Neutrophil (primary cell): ENCODE data around the gene GRIK3.

Experiments used
- H3K27ac ChIP-seq: fragments of 200-600 bp; sonication (generic); 2 replicates; pipeline ENCODE4 v1.5.1; 2016; ENCODE audit warnings: mild to moderate bottlenecking, moderate library complexity
- H3K27me3 ChIP-seq: fragments of 200-600 bp; sonication (generic); 2 replicates; pipeline ENCODE4 v1.6.0; 2016; ENCODE audit warnings: mild to moderate bottlenecking
- H3K36me3 ChIP-seq: fragments of 200-600 bp; sonication (generic); 2 replicates; pipeline ENCODE4 v1.5.1; 2017
- H3K4me1 ChIP-seq, 2 experiments: fragments of 200-600 bp in 1 of 2; sonication (generic) in 1 of 2; 1 replicate in 1 of 2; 2 replicates in 1 of 2; pipeline versions ENCODE4 v1.5.1 to v1.6.1; 2013 to 2016; ENCODE audit warnings: low read depth in 1 of 2, low read length in 1 of 2, mild to moderate bottlenecking in 1 of 2, moderate library complexity in 1 of 2; ENCODE audit not compliant: control insufficient read depth in 1 of 2, insufficient read depth in 1 of 2
- H3K4me3 ChIP-seq, 2 experiments: fragments of 200-600 bp in 1 of 2; sonication (generic) in 1 of 2; 1 replicate in 1 of 2; 2 replicates in 1 of 2; pipeline ENCODE4 v1.5.1; 2013 to 2016; ENCODE audit warnings: low read depth in 1 of 2, low read length in 1 of 2, mild to moderate bottlenecking in 1 of 2, moderate library complexity in 1 of 2
- H3K9me3 ChIP-seq: fragments of 200-600 bp; sonication (generic); 2 replicates; pipeline ENCODE4 v1.5.1; 2016
- CTCF ChIP-seq: fragments of 200-600 bp; sonication (generic); IDR thresholded peaks from 2 replicates; pipeline ENCODE4 v1.5.1; 2016; ENCODE audit warnings: antibody characterized with exemption

Gene GRIK3

GRCh38 chr1:36760081-36760480 lies 274.2 kb downstream of the GRIK3 start:
- no peaks in the 10 kb centered on the region for H3K9me3 ChIP-seq
- H3K27me3 ChIP-seq = peaks cover 32% of the 10 kb centered on the region
- H3K36me3 ChIP-seq = no peaks in the 10 kb centered on the region
- H3K4me1 ChIP-seq = no peaks in the 10 kb centered on the region
- TF ChIP-seq CTCF = no peak
- no peak overlapping the region for H3K4me3 ChIP-seq
- no peak overlapping the region for H3K27ac ChIP-seq

DNA sequence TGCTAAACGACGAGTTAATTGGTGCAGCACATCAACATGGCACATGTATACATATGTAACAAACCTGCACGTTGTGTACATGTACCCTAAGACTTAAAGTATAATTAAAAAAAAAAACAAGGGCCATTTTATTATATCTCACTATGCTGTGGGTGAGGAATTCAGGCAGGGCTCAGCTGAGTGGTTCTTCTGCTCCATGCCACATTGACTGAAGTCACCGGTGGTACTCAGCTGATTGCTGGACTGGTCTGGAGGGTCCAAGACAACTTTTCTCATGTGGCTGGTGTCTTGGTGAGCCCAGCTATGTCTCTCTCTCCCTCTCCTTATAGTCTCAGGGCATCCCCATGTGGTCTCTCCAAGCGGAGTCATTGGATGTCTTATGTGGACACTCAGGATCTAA lies 275.0 kb downstream of the GRIK3 start:
- Histone ChIP-seq H3K27me3 (peaks cover 28% of the 10 kb centered on the region), H3K4me3 (no peak overlapping the region), H3K9me3 (no peaks in the 10 kb centered on the region), H3K4me1 (no peaks in the 10 kb centered on the region), H3K27ac (no peak overlapping the region), H3K36me3 (no peaks in the 10 kb centered on the region)
- no peak for TF ChIP-seq CTCF

- no peak overlapping the region for H3K4me3 ChIP-seq
- H3K27ac ChIP-seq = no peak overlapping the region
- TF ChIP-seq CTCF = no peak
- H3K4me1 ChIP-seq = no peaks in the 10 kb centered on the region
- no peaks in the 10 kb centered on the region for H3K9me3 ChIP-seq
- H3K36me3 ChIP-seq = no peaks in the 10 kb centered on the region
- H3K27me3 ChIP-seq = peaks cover 25% of the 10 kb centered on the region
Observed at GRCh38 chr1:36755303-36756230, 278.7 kb downstream of the GRIK3 start.

DNA sequence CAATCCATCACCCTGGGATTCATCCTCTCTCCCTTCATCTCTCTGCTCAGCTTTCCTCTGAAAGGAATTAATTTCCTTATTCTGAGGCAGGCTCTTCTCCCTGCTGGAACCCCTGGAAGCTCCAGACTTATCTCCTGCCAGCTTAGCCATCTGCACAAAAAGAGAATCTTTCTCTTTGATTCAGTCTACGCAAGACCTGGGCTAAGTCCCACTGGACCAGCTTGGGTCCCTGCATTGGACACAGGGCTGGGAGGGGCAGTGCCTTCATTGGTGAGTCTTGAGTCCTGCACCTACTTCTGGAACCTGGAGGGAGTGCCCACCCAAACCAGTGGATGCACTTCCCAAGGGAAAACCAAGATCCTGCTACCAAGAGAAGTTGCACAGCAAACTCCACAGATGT lies 279.9 kb downstream of the GRIK3 start:
- no peak for TF ChIP-seq CTCF
- H3K27me3 ChIP-seq = peaks cover 18% of the 10 kb centered on the region

DNA sequence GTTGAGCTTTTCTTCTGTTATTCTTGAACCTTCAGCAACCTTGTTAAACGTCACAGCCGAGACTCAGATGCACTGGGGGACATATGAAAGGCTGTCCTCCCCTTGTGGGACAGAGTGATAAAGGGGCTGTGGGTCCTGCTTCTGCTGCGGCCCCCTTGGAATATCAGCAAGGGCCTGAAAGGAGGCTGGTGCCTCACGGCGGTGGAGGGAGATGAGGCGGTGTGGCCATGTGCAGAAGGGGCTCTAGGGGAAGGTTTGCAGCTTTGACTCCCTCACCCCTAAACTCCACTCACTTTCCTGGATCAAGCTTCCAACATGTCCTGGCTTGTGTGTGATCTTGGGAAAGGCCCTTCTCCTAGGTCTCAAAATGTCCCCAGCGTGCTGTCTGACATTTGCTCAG lies 280.9 kb downstream of the GRIK3 start:
- no peaks in the 10 kb centered on the region for H3K4me1 ChIP-seq
- TF ChIP-seq CTCF = no peak

More for the DNA sequence above, 279.9 kb downstream of the GRIK3 start:
- Histone ChIP-seq H3K4me3 (no peak overlapping the region), H3K4me1 (no peaks in the 10 kb centered on the region), H3K27ac (no peak overlapping the region), H3K36me3 (no peaks in the 10 kb centered on the region), H3K9me3 (no peaks in the 10 kb centered on the region)

More for the DNA sequence above, 280.9 kb downstream of the GRIK3 start:
- Histone ChIP-seq H3K27ac (no peak overlapping the region), H3K9me3 (no peaks in the 10 kb centered on the region), H3K27me3 (peaks cover 22% of the 10 kb centered on the region), H3K36me3 (no peaks in the 10 kb centered on the region), H3K4me3 (no peak overlapping the region)
